ENCODE measurements around the gene PPM1H. TPM values are rescaled to one million over a fixed set of nuclear protein-coding genes. Genes with fewer than 3 reads are reported as not detected.

The PPM1H gene
- total and polyA plus RNA-seq, 4 donors = 22.0 to 35.8 (median 26.0) TPM

GRCh38 chr12:62854024-62854423 is 80.9 kb downstream of the PPM1H start:
- DNase-seq (ENCODE audit: low read depth in 4 of 6, low spot score in 6 of 6) = peak in 1 of 6 donors; percentile 17
- H3K4me3 ChIP-seq (ENCODE audit: low read depth, low read length) = no peak overlapping the region
- H3K9me3 ChIP-seq (ENCODE audit: control insufficient read depth, insufficient read depth, low read length) = no peaks in the 10 kb centered on the region
- no peaks in the 10 kb centered on the region for H3K4me1 ChIP-seq (ENCODE audit: control insufficient read depth, insufficient read depth, low read length)
- no peaks in the 10 kb centered on the region for H3K36me3 ChIP-seq (ENCODE audit: control insufficient read depth, insufficient read depth, low read length)
- H3K27me3 ChIP-seq (ENCODE audit: control insufficient read depth, insufficient read depth, low read length) = no peaks in the 10 kb centered on the region
- peak overlapping the region; percentile 47 for H3K27ac ChIP-seq (ENCODE audit: low read depth, low read length)
- 50% methylated on average over 2 of the region's 4 CpGs for WGBS (ENCODE audit: insufficient coverage)

- no peak for DNase-seq (ENCODE audit: low read depth in 4 of 6, low spot score in 6 of 6)
- WGBS (ENCODE audit: insufficient coverage) = no CpG with 5 or more reads among the region's 1 CpG
- Histone ChIP-seq H3K27me3 (ENCODE audit: control insufficient read depth, insufficient read depth, low read length) (no peaks in the 10 kb centered on the region), H3K27ac (ENCODE audit: low read depth, low read length) (no peak overlapping the region), H3K4me3 (ENCODE audit: low read depth, low read length) (no peak overlapping the region), H3K4me1 (ENCODE audit: control insufficient read depth, insufficient read depth, low read length) (no peaks in the 10 kb centered on the region), H3K36me3 (ENCODE audit: control insufficient read depth, insufficient read depth, low read length) (no peaks in the 10 kb centered on the region), H3K9me3 (ENCODE audit: control insufficient read depth, insufficient read depth, low read length) (no peaks in the 10 kb centered on the region)
Observed at GRCh38 chr12:62849398-62849797, 85.6 kb downstream of the PPM1H start.

GRCh38 chr12:62848418-62848817 is 86.5 kb downstream of the PPM1H start:
- DNase-seq (ENCODE audit: low read depth in 4 of 6, low spot score in 6 of 6) = no peak

GRCh38 chr12:62847709-62848108 is 87.2 kb downstream of the PPM1H start:
- no peak overlapping the region for H3K4me3 ChIP-seq (ENCODE audit: low read depth, low read length)
- WGBS (ENCODE audit: insufficient coverage) = no CpG with 5 or more reads among the region's 2 CpGs
- H3K4me1 ChIP-seq (ENCODE audit: control insufficient read depth, insufficient read depth, low read length) = no peaks in the 10 kb centered on the region
- H3K9me3 ChIP-seq (ENCODE audit: control insufficient read depth, insufficient read depth, low read length) = no peaks in the 10 kb centered on the region
- H3K27ac ChIP-seq (ENCODE audit: low read depth, low read length) = no peak overlapping the region
- no peaks in the 10 kb centered on the region for H3K27me3 ChIP-seq (ENCODE audit: control insufficient read depth, insufficient read depth, low read length)
- DNase-seq (ENCODE audit: low read depth in 4 of 6, low spot score in 6 of 6) = no peak
- H3K36me3 ChIP-seq (ENCODE audit: control insufficient read depth, insufficient read depth, low read length) = no peaks in the 10 kb centered on the region

More at GRCh38 chr12:62848418-62848817, 86.5 kb downstream of the PPM1H start:
- Histone ChIP-seq H3K9me3 (ENCODE audit: control insufficient read depth, insufficient read depth, low read length) (no peaks in the 10 kb centered on the region), H3K27me3 (ENCODE audit: control insufficient read depth, insufficient read depth, low read length) (no peaks in the 10 kb centered on the region), H3K36me3 (ENCODE audit: control insufficient read depth, insufficient read depth, low read length) (no peaks in the 10 kb centered on the region), H3K4me3 (ENCODE audit: low read depth, low read length) (no peak overlapping the region), H3K4me1 (ENCODE audit: control insufficient read depth, insufficient read depth, low read length) (no peaks in the 10 kb centered on the region), H3K27ac (ENCODE audit: low read depth, low read length) (no peak overlapping the region)
- WGBS (ENCODE audit: insufficient coverage) = no CpG with 5 or more reads among the region's 2 CpGs

GRCh38 chr12:62846491-62846890 is 88.5 kb downstream of the PPM1H start:
- DNase-seq (ENCODE audit: low read depth in 4 of 6, low spot score in 6 of 6) = no peak
- Histone ChIP-seq H3K27ac (ENCODE audit: low read depth, low read length) (no peak overlapping the region), H3K4me1 (ENCODE audit: control insufficient read depth, insufficient read depth, low read length) (no peaks in the 10 kb centered on the region), H3K4me3 (ENCODE audit: low read depth, low read length) (no peak overlapping the region), H3K9me3 (ENCODE audit: control insufficient read depth, insufficient read depth, low read length) (no peaks in the 10 kb centered on the region), H3K27me3 (ENCODE audit: control insufficient read depth, insufficient read depth, low read length) (no peaks in the 10 kb centered on the region), H3K36me3 (ENCODE audit: control insufficient read depth, insufficient read depth, low read length) (no peaks in the 10 kb centered on the region)
- 88% methylated on average over 2 of the region's 4 CpGs for WGBS (ENCODE audit: insufficient coverage)

- Histone ChIP-seq H3K4me1 (ENCODE audit: control insufficient read depth, insufficient read depth, low read length) (no peaks in the 10 kb centered on the region), H3K36me3 (ENCODE audit: control insufficient read depth, insufficient read depth, low read length) (no peaks in the 10 kb centered on the region), H3K4me3 (ENCODE audit: low read depth, low read length) (no peak overlapping the region), H3K27me3 (ENCODE audit: control insufficient read depth, insufficient read depth, low read length) (no peaks in the 10 kb centered on the region), H3K9me3 (ENCODE audit: control insufficient read depth, insufficient read depth, low read length) (no peaks in the 10 kb centered on the region), H3K27ac (ENCODE audit: low read depth, low read length) (no peak overlapping the region)
- WGBS (ENCODE audit: insufficient coverage) = 100% methylated on average over 1 of the region's 2 CpGs
- DNase-seq (ENCODE audit: low read depth in 4 of 6, low spot score in 6 of 6) = no peak
Observed at GRCh38 chr12:62844915-62845314, 90.0 kb downstream of the PPM1H start.

GRCh38 chr12:62843716-62844115 is 91.2 kb downstream of the PPM1H start:
- H3K27ac ChIP-seq (ENCODE audit: low read depth, low read length) = no peak overlapping the region
- H3K36me3 ChIP-seq (ENCODE audit: control insufficient read depth, insufficient read depth, low read length) = no peaks in the 10 kb centered on the region
- no peaks in the 10 kb centered on the region for H3K9me3 ChIP-seq (ENCODE audit: control insufficient read depth, insufficient read depth, low read length)
- no CpG with 5 or more reads among the region's 1 CpG for WGBS (ENCODE audit: insufficient coverage)
- no peaks in the 10 kb centered on the region for H3K4me1 ChIP-seq (ENCODE audit: control insufficient read depth, insufficient read depth, low read length)
- no peak overlapping the region for H3K4me3 ChIP-seq (ENCODE audit: low read depth, low read length)
- DNase-seq (ENCODE audit: low read depth in 4 of 6, low spot score in 6 of 6) = no peak
- H3K27me3 ChIP-seq (ENCODE audit: control insufficient read depth, insufficient read depth, low read length) = no peaks in the 10 kb centered on the region

GRCh38 chr12:62841846-62842245 is 93.1 kb downstream of the PPM1H start:
- DNase-seq (ENCODE audit: low read depth in 4 of 6, low spot score in 6 of 6) = peak in 1 of 6 donors; percentile 48
- H3K27ac ChIP-seq (ENCODE audit: low read depth, low read length) = no peak overlapping the region
- no peaks in the 10 kb centered on the region for H3K9me3 ChIP-seq (ENCODE audit: control insufficient read depth, insufficient read depth, low read length)
- H3K27me3 ChIP-seq (ENCODE audit: control insufficient read depth, insufficient read depth, low read length) = no peaks in the 10 kb centered on the region
- WGBS (ENCODE audit: insufficient coverage) = no CpG with 5 or more reads among the region's 3 CpGs
- H3K36me3 ChIP-seq (ENCODE audit: control insufficient read depth, insufficient read depth, low read length) = no peaks in the 10 kb centered on the region
- no peak overlapping the region for H3K4me3 ChIP-seq (ENCODE audit: low read depth, low read length)
- H3K4me1 ChIP-seq (ENCODE audit: control insufficient read depth, insufficient read depth, low read length) = no peaks in the 10 kb centered on the region

GRCh38 chr12:62840806-62841205 is 94.1 kb downstream of the PPM1H start:
- no peak for DNase-seq (ENCODE audit: low read depth in 4 of 6, low spot score in 6 of 6)
- H3K4me3 ChIP-seq (ENCODE audit: low read depth, low read length) = no peak overlapping the region
- H3K4me1 ChIP-seq (ENCODE audit: control insufficient read depth, insufficient read depth, low read length) = no peaks in the 10 kb centered on the region
- H3K9me3 ChIP-seq (ENCODE audit: control insufficient read depth, insufficient read depth, low read length) = no peaks in the 10 kb centered on the region
- no peaks in the 10 kb centered on the region for H3K27me3 ChIP-seq (ENCODE audit: control insufficient read depth, insufficient read depth, low read length)
- no peaks in the 10 kb centered on the region for H3K36me3 ChIP-seq (ENCODE audit: control insufficient read depth, insufficient read depth, low read length)
- WGBS (ENCODE audit: insufficient coverage) = 98% methylated on average over 4 of the region's 4 CpGs
- no peak overlapping the region for H3K27ac ChIP-seq (ENCODE audit: low read depth, low read length)

GRCh38 chr12:62839869-62840660 is 94.9 kb downstream of the PPM1H start:
- Histone ChIP-seq H3K9me3 (ENCODE audit: control insufficient read depth, insufficient read depth, low read length) (no peaks in the 10 kb centered on the region), H3K27me3 (ENCODE audit: control insufficient read depth, insufficient read depth, low read length) (no peaks in the 10 kb centered on the region), H3K36me3 (ENCODE audit: control insufficient read depth, insufficient read depth, low read length) (no peaks in the 10 kb centered on the region), H3K27ac (ENCODE audit: low read depth, low read length) (no peak overlapping the region), H3K4me3 (ENCODE audit: low read depth, low read length) (no peak overlapping the region), H3K4me1 (ENCODE audit: control insufficient read depth, insufficient read depth, low read length) (no peaks in the 10 kb centered on the region)
- no peak for DNase-seq (ENCODE audit: low read depth in 4 of 6, low spot score in 6 of 6)
- WGBS (ENCODE audit: insufficient coverage) = no CpG with 5 or more reads among the region's 5 CpGs
